ENCODE measurements around the gene C14orf119. TPM values are rescaled to one million over a fixed set of nuclear protein-coding genes. Genes with fewer than 3 reads are reported as not detected.

Gene C14orf119
- total and polyA plus RNA-seq, 9 of the 15 experiments (the other 6 are each of a cell fraction or from before 2014, with no cell fraction given), result 36.7 to 251 (median 51.8) TPM

GRCh38 chr14:23094666-23095195 is 574 bp upstream of the C14orf119 start, which contains the start of gene ACIN1 (continued):
- TF ChIP-seq REST (IDR thresholded peaks at IDR 0.05; ENCODE audit: borderline replicate concordance), result no peak; the same call in 1 of the 2 replicates
- TF ChIP-seq REST (CRISPR knock-in tag; IDR thresholded peaks at IDR 0.05; ENCODE audit: low read depth), result peak; percentile 74
- no peak for TF ChIP-seq ILK (tag; IDR thresholded peaks at IDR 0.05; ENCODE audit: borderline replicate concordance, low read depth)
- TF ChIP-seq MLLT1 (IDR thresholded peaks at IDR 0.05), result peak in 1 of 2 experiments; percentile 80; a peak in 2 of 4 replicates
- TF ChIP-seq EGR1 (conservative IDR thresholded peaks at IDR 0.05), result no peak
- TF ChIP-seq YY1 (IDR thresholded peaks at IDR 0.05; ENCODE audit: borderline replicate concordance in 1 of 3, control insufficient read depth in 1 of 3, extremely low read depth in 1 of 3, insufficient read depth in 3 of 3, insufficient read length in 1 of 3, insufficient replicate concordance in 2 of 3, low read depth in 1 of 3, low read length in 2 of 3), result peak; percentile 88 to 98 (median 92)
- 0 out of 2 replicates have a peak, but pooled peaks have one; percentile 74 for TF ChIP-seq E2F3 (CRISPR knock-in tag; IDR thresholded peaks at IDR 0.05)
- peak; percentile 27; the same call in 1 of the 2 replicates for TF ChIP-seq PHB (CRISPR knock-in tag; IDR thresholded peaks at IDR 0.05)
- peak; percentile 21; the same call in 1 of the 2 replicates for TF ChIP-seq HCFC1 (IDR thresholded peaks at IDR 0.05; ENCODE audit: low read depth, low read length)
- TF ChIP-seq RAD51 (IDR thresholded peaks at IDR 0.05; ENCODE audit: borderline replicate concordance, low read depth), result peak; percentile 4; the same call in 1 of the 2 replicates
- no peak for TF ChIP-seq STAT5B (CRISPR knock-in tag; IDR thresholded peaks at IDR 0.05)
- no peak for TF ChIP-seq GATAD2B (IDR thresholded peaks at IDR 0.05; ENCODE audit: borderline replicate concordance)
- TF ChIP-seq KDM5B (IDR thresholded peaks at IDR 0.05; ENCODE audit: insufficient replicate concordance, low read depth, low read length), result peak; percentile 80
- peak; percentile 36; the same call in 1 of the 2 replicates for TF ChIP-seq SOX6 (IDR thresholded peaks at IDR 0.05)
- TF ChIP-seq VEZF1 (CRISPR knock-in tag; IDR thresholded peaks at IDR 0.05), result peak; percentile 76
- no peak for TF ChIP-seq NFXL1 (CRISPR knock-in tag; IDR thresholded peaks at IDR 0.05)
- peak; percentile 33 for TF ChIP-seq CCNT2 (IDR thresholded peaks at IDR 0.05; ENCODE audit: borderline replicate concordance, extremely low read depth, insufficient read length, low read depth, low read length)

All from K562 (cell line).